HG03066 (cell line): Measurements from ENCODE around the gene NT5DC4.

Experiments
- ATAC-seq: cut with Tn5 transposase; IDR thresholded peaks from one replicate; pipeline ENCODE4 v1.9.1; 2021; ENCODE audit warnings: low read depth; ENCODE audit not compliant: unreplicated experiment

NT5DC4 gene

GRCh38 chr2:112749755-112750559 lies 29.1 kb downstream of the NT5DC4 start:
- peak; percentile 65 for ATAC-seq

- no peak for ATAC-seq
Observed at GRCh38 chr2:112750560-112750843, 29.7 kb downstream of the NT5DC4 start.

GRCh38 chr2:112751451-112752197 lies 30.8 kb downstream of the NT5DC4 start:
- no peak for ATAC-seq

- ATAC-seq = no peak
Observed at GRCh38 chr2:112752667-112753066, 31.8 kb downstream of the NT5DC4 start.

- no peak for ATAC-seq
Observed at GRCh38 chr2:112754564-112754963, 33.7 kb downstream of the NT5DC4 start.

- no peak for ATAC-seq
Observed at GRCh38 chr2:112755444-112755843, 34.6 kb downstream of the NT5DC4 start.

GRCh38 chr2:112756207-112756606 lies 35.4 kb downstream of the NT5DC4 start:
- ATAC-seq = no peak

GRCh38 chr2:112757265-112757664 lies 36.4 kb downstream of the NT5DC4 start:
- no peak for ATAC-seq

- no peak for ATAC-seq
Observed at GRCh38 chr2:112758711-112759110, 37.9 kb downstream of the NT5DC4 start.

- ATAC-seq = no peak
Observed at GRCh38 chr2:112760149-112760548, 39.3 kb downstream of the NT5DC4 start.

- ATAC-seq = no peak
Observed at GRCh38 chr2:112762276-112762675, 41.5 kb downstream of the NT5DC4 start.

- ATAC-seq = peak; percentile 96
Observed at GRCh38 chr2:112764071-112765044, 43.5 kb downstream of the NT5DC4 start, which contains the start of gene CKAP2L. CKAP2L (minus strand) TSS chr2:112764609; CDS start chr2:112764598, 11 bp downstream.

GRCh38 chr2:112765251-112765650 lies 44.4 kb downstream of the NT5DC4 start:
- ATAC-seq = no peak

GRCh38 chr2:112767693-112768330 lies 47.0 kb downstream of the NT5DC4 start:
- no peak for ATAC-seq

- no peak for ATAC-seq
Observed at GRCh38 chr2:112768432-112768831, 47.6 kb downstream of the NT5DC4 start.

- no peak for ATAC-seq
Observed at GRCh38 chr2:112772322-112772721, 51.5 kb downstream of the NT5DC4 start.

GRCh38 chr2:112772911-112773475 lies 52.2 kb downstream of the NT5DC4 start:
- ATAC-seq = no peak

GRCh38 chr2:112773556-112773955 lies 52.7 kb downstream of the NT5DC4 start:
- ATAC-seq = no peak

GRCh38 chr2:112774536-112775285 lies 53.9 kb downstream of the NT5DC4 start:
- no peak for ATAC-seq
